NCI-H1694 (cell line): Measurements from ENCODE around the gene LYPD6.

ENCODE experiments used
- DNase-seq: peaks from one replicate; lab custom pipeline; 2025; lab: John Stamatoyannopoulos, UW

Gene LYPD6

GRCh38 chr2:149348291-149348690 lies 17.9 kb downstream of the LYPD6 start:
- no peak for DNase-seq

DNA sequence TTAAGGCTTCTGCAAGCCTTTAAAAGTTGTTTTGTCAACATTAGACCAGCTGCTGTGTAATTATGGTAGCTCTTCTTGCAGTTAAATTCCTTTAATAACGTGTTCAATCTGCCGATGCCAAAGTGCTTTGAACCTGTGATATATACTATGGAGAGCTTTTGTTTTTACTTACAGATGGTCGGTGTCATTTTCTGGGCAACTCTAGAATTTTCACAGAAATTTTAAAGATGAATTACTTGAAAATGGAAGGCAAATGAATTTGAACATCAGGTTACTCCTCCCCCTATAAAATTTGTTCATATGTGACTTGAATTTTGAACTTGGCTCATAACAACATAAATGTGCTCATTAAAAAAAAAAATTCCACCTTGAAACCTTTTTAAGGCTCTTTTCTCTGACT lies 23.0 kb downstream of the LYPD6 start:
- peak; percentile 53 for DNase-seq

GRCh38 chr2:149355716-149356422 lies 25.5 kb downstream of the LYPD6 start:
- DNase-seq: no peak

DNA sequence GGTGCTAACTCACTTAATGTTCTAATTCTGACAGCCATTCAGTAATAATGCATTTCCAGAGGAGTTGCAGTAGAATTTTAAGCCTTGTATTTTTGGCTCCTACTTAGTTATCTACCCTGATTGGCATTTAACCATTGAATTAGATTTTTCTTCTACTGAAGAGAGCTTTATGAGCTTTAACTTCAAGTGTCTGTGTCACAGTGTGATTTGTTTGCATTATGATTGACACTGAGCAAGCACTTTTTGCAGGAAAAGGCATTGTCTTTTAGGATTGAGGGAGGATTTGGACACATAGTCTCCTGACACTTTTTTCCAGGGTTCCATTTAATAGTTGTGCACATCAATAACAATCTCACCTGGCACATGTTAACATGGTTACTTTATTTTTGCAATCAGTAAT lies 26.7 kb downstream of the LYPD6 start:
- DNase-seq: no peak

- DNase-seq: no peak
Observed at GRCh38 chr2:149360106-149360505, 29.7 kb downstream of the LYPD6 start.

DNA sequence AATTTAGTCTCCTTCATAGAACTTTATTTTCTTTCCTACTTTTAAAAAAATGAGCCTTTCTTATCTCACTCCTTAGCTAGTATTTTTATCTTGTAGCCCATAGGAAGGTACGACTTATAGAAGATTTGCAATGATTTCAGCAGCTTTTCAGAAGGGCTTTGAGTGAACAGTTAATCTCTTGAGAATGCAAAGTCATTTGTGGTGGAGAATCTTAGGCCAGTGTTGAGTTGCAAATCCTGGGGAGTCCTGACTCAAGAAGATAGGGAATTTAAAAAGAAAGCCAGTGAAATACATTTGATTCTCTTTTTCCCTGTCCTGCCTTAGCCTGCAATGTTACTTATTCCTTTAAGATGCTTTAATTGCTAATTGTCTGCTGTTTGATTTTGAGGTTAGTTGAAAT lies 33.6 kb downstream of the LYPD6 start:
- no peak for DNase-seq

- no peak for DNase-seq
Observed at GRCh38 chr2:149364839-149365238, 34.5 kb downstream of the LYPD6 start.

DNA sequence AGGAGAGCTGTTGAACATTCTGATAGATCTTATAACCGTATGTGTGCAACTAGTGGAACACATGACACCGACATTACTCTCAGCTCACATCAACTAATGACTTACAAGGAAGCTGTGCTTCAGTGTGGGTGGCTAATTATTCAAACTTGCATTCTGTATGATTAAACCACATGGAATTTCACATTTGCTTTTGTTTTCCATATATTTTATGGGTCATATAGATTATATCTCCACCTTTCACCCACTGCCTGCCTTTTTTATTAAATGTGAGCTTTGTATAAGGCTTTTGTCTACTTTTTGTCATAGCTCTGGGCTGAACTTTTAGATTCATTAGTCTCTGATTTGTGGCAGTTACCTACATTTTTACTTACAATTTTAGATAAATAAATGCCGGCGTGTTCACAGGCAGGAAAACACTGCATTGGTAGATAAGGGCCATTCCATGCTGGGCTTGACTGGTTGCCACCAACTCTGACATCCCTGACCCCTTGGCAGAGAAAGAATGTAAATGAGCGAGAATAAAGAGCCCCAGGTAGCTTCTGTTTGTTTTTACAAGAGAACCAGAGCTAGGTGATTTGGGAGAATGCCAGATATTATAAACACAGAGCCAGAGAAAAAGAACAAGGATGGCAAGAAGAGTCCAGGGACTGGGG lies 35.7 kb downstream of the LYPD6 start:
- no peak for DNase-seq

- no peak for DNase-seq
Observed at GRCh38 chr2:149370061-149370775, 39.8 kb downstream of the LYPD6 start.

- no peak for DNase-seq
Observed at GRCh38 chr2:149371476-149371875, 41.1 kb downstream of the LYPD6 start.

DNA sequence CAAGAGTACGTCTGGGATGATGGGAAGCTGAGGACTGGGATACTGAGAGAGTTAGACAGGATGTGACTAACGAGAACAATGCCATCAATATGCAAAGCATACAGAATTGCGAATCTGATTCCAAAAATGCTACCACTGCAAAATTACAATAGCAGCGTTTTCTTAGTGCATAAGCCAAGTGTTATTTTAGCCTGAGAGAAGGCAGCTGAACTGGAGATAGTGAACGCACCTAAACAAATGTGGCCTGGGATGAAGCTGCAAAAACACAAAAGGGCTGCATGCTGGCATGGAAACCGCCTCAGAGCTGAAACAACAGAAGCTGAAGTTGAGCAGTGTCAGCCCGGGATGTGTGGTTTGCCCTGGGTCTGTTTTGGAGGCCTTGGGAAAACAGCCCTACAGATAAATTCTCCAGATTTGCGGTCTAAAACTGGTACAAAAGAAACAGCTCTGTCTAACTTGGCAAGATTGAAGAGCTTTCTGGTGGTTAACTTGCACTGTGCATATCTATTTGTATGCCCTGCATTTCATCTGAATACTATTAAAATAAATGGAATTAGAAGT lies 45.5 kb downstream of the LYPD6 start:
- DNase-seq: no peak

GRCh38 chr2:149380205-149380604 lies 49.8 kb downstream of the LYPD6 start:
- DNase-seq: no peak

GRCh38 chr2:149383340-149383739 lies 53.0 kb downstream of the LYPD6 start:
- no peak for DNase-seq

- no peak for DNase-seq
Observed at GRCh38 chr2:149385350-149385749, 55.0 kb downstream of the LYPD6 start.

DNA sequence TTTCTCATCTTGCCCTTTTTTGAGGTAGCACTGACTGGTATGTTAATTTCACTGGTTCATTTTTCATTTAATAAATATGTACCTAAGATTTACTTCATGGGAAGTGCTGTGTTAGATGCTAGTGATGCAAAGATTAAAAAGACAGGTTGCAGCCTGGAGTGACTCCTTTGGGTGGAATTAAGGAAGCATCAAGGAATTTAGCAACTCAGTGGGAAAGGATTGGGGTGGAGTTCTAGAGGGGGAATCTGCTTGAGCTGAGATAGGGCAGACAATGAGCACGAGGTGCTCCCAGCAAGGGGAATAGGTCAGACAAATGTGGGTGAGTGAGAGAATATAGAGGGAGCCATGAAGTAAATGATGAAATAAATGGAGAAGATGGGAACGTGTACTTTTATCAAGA lies 57.0 kb downstream of the LYPD6 start:
- DNase-seq: no peak

GRCh38 chr2:149388120-149388816 lies 57.9 kb downstream of the LYPD6 start:
- no peak for DNase-seq

DNA sequence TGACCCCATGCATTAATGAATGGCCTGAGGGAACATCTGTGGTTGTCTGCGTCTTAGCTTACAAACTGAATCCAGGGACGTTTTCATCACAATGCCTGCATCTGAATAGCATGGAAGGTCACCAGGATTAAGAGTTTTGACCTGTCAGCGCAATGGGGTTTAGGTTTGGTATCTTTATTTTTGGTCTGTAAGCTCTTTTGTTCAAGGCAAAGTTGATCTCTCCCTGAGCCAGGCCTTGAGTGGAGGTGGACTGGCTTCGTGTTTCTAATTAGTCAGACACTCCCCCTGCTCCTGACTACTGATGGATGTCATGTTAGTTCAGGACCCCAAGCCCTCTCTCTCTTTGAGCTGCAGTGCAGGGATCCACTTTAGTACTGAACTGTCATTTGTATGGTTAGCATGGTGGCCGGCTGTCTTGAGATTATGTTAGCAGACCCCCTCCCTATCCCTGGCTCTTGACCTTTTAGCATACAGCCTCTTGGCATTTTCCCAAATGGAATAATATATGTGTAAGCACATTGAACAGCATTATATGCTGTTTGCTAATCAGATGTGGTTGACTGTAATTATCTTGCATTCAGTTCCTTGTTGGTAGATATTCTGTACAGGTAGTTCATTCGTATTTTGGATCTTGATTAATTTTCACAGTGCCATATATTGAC lies 59.2 kb downstream of the LYPD6 start:
- no peak for DNase-seq

GRCh38 chr2:149393614-149394013 lies 63.2 kb downstream of the LYPD6 start:
- no peak for DNase-seq

DNA sequence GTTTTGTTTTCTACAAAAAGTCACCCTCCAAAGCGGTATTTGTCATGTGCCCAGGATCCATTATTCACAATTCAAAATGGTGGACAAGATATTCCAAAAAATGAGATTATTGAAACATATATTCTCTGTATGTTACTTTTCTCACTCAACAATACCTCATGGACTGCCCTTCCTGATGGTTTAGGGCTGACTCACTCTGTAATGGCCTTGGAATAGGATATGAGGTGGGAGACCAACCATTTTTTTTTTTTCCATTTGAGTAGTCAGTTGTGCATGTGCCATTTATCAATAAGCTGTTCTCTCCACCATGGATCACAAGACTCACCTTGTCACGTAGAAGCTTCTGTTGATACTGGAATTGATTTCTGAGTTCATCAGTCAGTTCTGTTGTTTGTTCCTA lies 64.5 kb downstream of the LYPD6 start:
- no peak for DNase-seq

- DNase-seq: no peak
Observed at GRCh38 chr2:149399934-149400615, 69.7 kb downstream of the LYPD6 start.

DNA sequence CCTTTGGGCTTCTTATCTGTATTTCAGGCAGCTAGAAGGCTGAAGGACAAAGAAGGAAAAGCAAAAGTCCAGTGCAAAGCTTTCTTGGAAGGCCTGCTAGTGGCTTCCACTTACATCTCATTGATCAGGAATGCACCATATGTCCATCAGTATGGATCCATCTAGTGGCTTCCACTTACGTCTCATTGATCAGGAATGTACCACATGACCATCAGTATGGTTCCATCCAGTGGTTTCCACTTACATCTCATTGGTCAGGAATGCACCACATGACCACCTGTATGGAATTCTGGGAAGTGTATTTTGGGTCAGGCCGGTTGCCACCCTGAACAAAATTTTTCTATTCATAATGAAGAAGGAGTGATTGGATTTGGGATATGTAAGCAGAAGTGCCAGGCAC lies 70.6 kb downstream of the LYPD6 start:
- no peak for DNase-seq
